ENCODE measurements around the gene ACBD3.

- TF ChIP-seq, protein P1, sequence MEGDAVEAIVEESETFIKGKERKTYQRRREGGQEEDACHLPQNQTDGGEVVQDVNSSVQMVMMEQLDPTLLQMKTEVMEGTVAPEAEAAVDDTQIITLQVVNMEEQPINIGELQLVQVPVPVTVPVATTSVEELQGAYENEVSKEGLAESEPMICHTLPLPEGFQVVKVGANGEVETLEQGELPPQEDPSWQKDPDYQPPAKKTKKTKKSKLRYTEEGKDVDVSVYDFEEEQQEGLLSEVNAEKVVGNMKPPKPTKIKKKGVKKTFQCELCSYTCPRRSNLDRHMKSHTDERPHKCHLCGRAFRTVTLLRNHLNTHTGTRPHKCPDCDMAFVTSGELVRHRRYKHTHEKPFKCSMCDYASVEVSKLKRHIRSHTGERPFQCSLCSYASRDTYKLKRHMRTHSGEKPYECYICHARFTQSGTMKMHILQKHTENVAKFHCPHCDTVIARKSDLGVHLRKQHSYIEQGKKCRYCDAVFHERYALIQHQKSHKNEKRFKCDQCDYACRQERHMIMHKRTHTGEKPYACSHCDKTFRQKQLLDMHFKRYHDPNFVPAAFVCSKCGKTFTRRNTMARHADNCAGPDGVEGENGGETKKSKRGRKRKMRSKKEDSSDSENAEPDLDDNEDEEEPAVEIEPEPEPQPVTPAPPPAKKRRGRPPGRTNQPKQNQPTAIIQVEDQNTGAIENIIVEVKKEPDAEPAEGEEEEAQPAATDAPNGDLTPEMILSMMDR (IDR thresholded peaks at IDR 0.05) = no peak
- TF ChIP-seq POLR2A (IDR thresholded peaks at IDR 0.05) = no peak
These were observed 68.2 kb downstream of the ACBD3 start for GRCh38 chr1:226118357-226118756.

Measured in right lobe of liver (tissue), 4 donors.